Stimulated activated naive CD8-positive, alpha-beta T cell treated with anti-CD3 and anti-CD28 coated beads, Interleukin-15, amount 100 ng/mL, for 72 hours (primary cell): ENCODE results near the gene PARK7.

Source experiments
- ATAC-seq: fragments of 150-1000 bp; cut with Tn5 transposase; 2 replicates; pipeline ENCODE4 v1.10.0; 2021; ENCODE audit warnings: mild to moderate bottlenecking, moderate library complexity
- DNase-seq, 2 donors: peaks; one replicate each; pipeline ENCODE4 v3.0.0; 2021 to 2022
- H3K27ac Mint-ChIP-seq, 2 donors: one replicate each; pipeline ENCODE4 v1.8.0; 2022; ENCODE audit warnings: mild to moderate bottlenecking in 2 of 2, mixed read lengths in 2 of 2, moderate library complexity in 2 of 2
- H3K27me3 Mint-ChIP-seq: one replicate; pipeline ENCODE4 v1.8.0; 2022; ENCODE audit warnings: mixed read lengths
- H3K4me1 Mint-ChIP-seq: one replicate; pipeline ENCODE4 v1.8.0; 2022; ENCODE audit warnings: mild to moderate bottlenecking, mixed read lengths
- H3K4me3 Mint-ChIP-seq, 2 donors: one replicate each; pipeline ENCODE4 v1.8.0; 2022; ENCODE audit warnings: mild to moderate bottlenecking in 2 of 2, mixed read lengths in 2 of 2, moderate library complexity in 1 of 2
- H3K9me3 Mint-ChIP-seq, 2 donors: one replicate each; pipeline ENCODE4 v1.8.0; 2022; ENCODE audit warnings: mixed read lengths in 2 of 2

PARK7 gene

GRCh38 chr1:8017495-8018197 is 56.1 kb downstream of the PARK7 start:
- DNase-seq = no peak
- Mint-ChIP-seq H3K4me1 (peaks cover 6% of the 10 kb centered on the region), H3K27me3 (peaks cover 37% of the 10 kb centered on the region), H3K27ac (no peak overlapping the region), H3K4me3 (no peak overlapping the region), H3K9me3 (no peaks in the 10 kb centered on the region)
- ATAC-seq = no peak

- Mint-ChIP-seq H3K27me3 (peaks cover 47% of the 10 kb centered on the region), H3K4me3 (no peak overlapping the region), H3K9me3 (no peaks in the 10 kb centered on the region), H3K4me1 (peaks cover 6% of the 10 kb centered on the region), H3K27ac (no peak overlapping the region)
- no peak for DNase-seq
- no peak for ATAC-seq
These were observed 57.1 kb downstream of the PARK7 start for GRCh38 chr1:8018492-8019228.

GRCh38 chr1:8019229-8019620 is 57.7 kb downstream of the PARK7 start:
- H3K9me3 Mint-ChIP-seq = no peaks in the 10 kb centered on the region
- H3K27me3 Mint-ChIP-seq = peaks cover 53% of the 10 kb centered on the region
- peaks cover 6% of the 10 kb centered on the region for H3K4me1 Mint-ChIP-seq
- no peak overlapping the region for H3K27ac Mint-ChIP-seq
- ATAC-seq (no peak), DNase-seq (no peak)
- no peak overlapping the region for H3K4me3 Mint-ChIP-seq

GRCh38 chr1:8020032-8020431 is 58.5 kb downstream of the PARK7 start:
- ATAC-seq (no peak), DNase-seq (no peak)
- no peak overlapping the region for H3K4me3 Mint-ChIP-seq
- H3K27ac Mint-ChIP-seq = no peak overlapping the region
- peaks cover 8% of the 10 kb centered on the region for H3K4me1 Mint-ChIP-seq
- peaks cover 59% of the 10 kb centered on the region for H3K27me3 Mint-ChIP-seq
- no peaks in the 10 kb centered on the region for H3K9me3 Mint-ChIP-seq

GRCh38 chr1:8021676-8022266 is 60.3 kb downstream of the PARK7 start:
- H3K4me1 Mint-ChIP-seq = peaks cover 13% of the 10 kb centered on the region
- H3K27ac Mint-ChIP-seq = no peak overlapping the region
- H3K9me3 Mint-ChIP-seq = no peaks in the 10 kb centered on the region
- no peak for DNase-seq
- ATAC-seq = no peak
- peaks cover 53% of the 10 kb centered on the region for H3K27me3 Mint-ChIP-seq
- no peak overlapping the region for H3K4me3 Mint-ChIP-seq

GRCh38 chr1:8022395-8023286 is 61.1 kb downstream of the PARK7 start:
- no peak for ATAC-seq
- H3K27me3 Mint-ChIP-seq = peaks cover 61% of the 10 kb centered on the region
- H3K27ac Mint-ChIP-seq = peak overlapping the region in 1 of 2 donors; percentile 43
- H3K4me1 Mint-ChIP-seq = peaks cover 17% of the 10 kb centered on the region
- no peaks in the 10 kb centered on the region for H3K9me3 Mint-ChIP-seq
- no peak overlapping the region for H3K4me3 Mint-ChIP-seq
- no peak for DNase-seq

GRCh38 chr1:8023287-8023994 is 61.9 kb downstream of the PARK7 start:
- Mint-ChIP-seq H3K4me3 (no peak overlapping the region), H3K9me3 (no peaks in the 10 kb centered on the region), H3K27ac (no peak overlapping the region), H3K4me1 (peaks cover 17% of the 10 kb centered on the region), H3K27me3 (peaks cover 67% of the 10 kb centered on the region)
- ATAC-seq = no peak
- DNase-seq = no peak

GRCh38 chr1:8023995-8024313 is 62.4 kb downstream of the PARK7 start:
- Mint-ChIP-seq H3K27ac (no peak overlapping the region), H3K4me1 (peaks cover 17% of the 10 kb centered on the region), H3K9me3 (no peaks in the 10 kb centered on the region), H3K4me3 (no peak overlapping the region), H3K27me3 (peaks cover 62% of the 10 kb centered on the region)
- ATAC-seq (no peak), DNase-seq (no peak)

GRCh38 chr1:8024329-8024728 is 62.8 kb downstream of the PARK7 start:
- Mint-ChIP-seq H3K4me1 (peaks cover 17% of the 10 kb centered on the region), H3K9me3 (no peaks in the 10 kb centered on the region), H3K27ac (no peak overlapping the region), H3K4me3 (no peak overlapping the region), H3K27me3 (peaks cover 58% of the 10 kb centered on the region)
- DNase-seq = no peak
- no peak for ATAC-seq

- no peak for DNase-seq
- Mint-ChIP-seq H3K27ac (peak overlapping the region; percentile 50 to 87), H3K27me3 (peaks cover 55% of the 10 kb centered on the region), H3K4me3 (peak overlapping the region; percentile 83 to 92), H3K4me1 (peaks cover 17% of the 10 kb centered on the region), H3K9me3 (no peaks in the 10 kb centered on the region)
- ATAC-seq = no peak
These were observed 63.7 kb downstream of the PARK7 start for GRCh38 chr1:8025061-8025670.

GRCh38 chr1:8025671-8026144 is 64.2 kb downstream of the PARK7 start:
- peak overlapping the region in 1 of 2 donors; percentile 87 for H3K27ac Mint-ChIP-seq
- DNase-seq (no peak), ATAC-seq (peak; percentile 57)
- H3K27me3 Mint-ChIP-seq = peaks cover 55% of the 10 kb centered on the region
- no peaks in the 10 kb centered on the region for H3K9me3 Mint-ChIP-seq
- H3K4me1 Mint-ChIP-seq = peaks cover 17% of the 10 kb centered on the region
- peak overlapping the region; percentile 83 to 92 for H3K4me3 Mint-ChIP-seq

- Mint-ChIP-seq H3K27me3 (peaks cover 55% of the 10 kb centered on the region), H3K9me3 (no peaks in the 10 kb centered on the region), H3K4me3 (peak within 1 kb of the TSS; percentile 83 to 92), H3K4me1 (peaks cover 17% of the 10 kb centered on the region), H3K27ac (peak within 1 kb of the TSS; percentile 67 to 87)
- ATAC-seq = peak; percentile 97
- DNase-seq = peak; percentile 90
These were observed 64.9 kb downstream of the PARK7 start, which contains the start of gene ERRFI1 for GRCh38 chr1:8026153-8026975. ERRFI1 (minus strand) TSS chr1:8026309; CDS start chr1:8015619, 10,690 bp downstream.

- Mint-ChIP-seq H3K27me3 (peaks cover 53% of the 10 kb centered on the region), H3K9me3 (no peaks in the 10 kb centered on the region), H3K27ac (no peak overlapping the region), H3K4me1 (peaks cover 17% of the 10 kb centered on the region), H3K4me3 (peak overlapping the region; percentile 44 to 73)
- no peak for ATAC-seq
- no peak for DNase-seq
These were observed 65.7 kb downstream of the PARK7 start for GRCh38 chr1:8026976-8027747.
